Stomach (tissue), 4 donors: Measurements from ENCODE around the gene RNF130.

Source experiments
- CTCF ChIP-seq, 7 experiments: fragments of 450-650 bp in 4 of 7; fragments of 200-600 bp in 3 of 7; sonication (generic) in 3 of 7; IDR thresholded peaks; one replicate each; pipeline ENCODE4 v1.5.1; 2016 to 2019; ENCODE audit warnings: antibody characterized with exemption in 7 of 7, control low read depth in 2 of 7, mild to moderate bottlenecking in 1 of 7
- EP300 ChIP-seq: sonication (generic); formaldehyde crosslinking; IDR thresholded peaks from one replicate; pipeline ENCODE4 v1.6.1; 2017; ENCODE audit warnings: antibody characterized with exemption
- POLR2A ChIP-seq, 4 donors: fragments of 450-650 bp; IDR thresholded peaks; one replicate each; pipeline ENCODE4 v1.6.1; 2016; ENCODE audit warnings: antibody characterized with exemption in 4 of 4, control low read depth in 2 of 4, mild to moderate bottlenecking in 1 of 4, moderate library complexity in 1 of 4
- POLR2AphosphoS5 ChIP-seq, 3 donors: sonication (generic); formaldehyde crosslinking; IDR thresholded peaks; one replicate each; pipeline ENCODE4 v1.6.1; 2016; ENCODE audit warnings: antibody characterized with exemption in 3 of 3

- TF ChIP-seq CTCF (IDR thresholded peaks at IDR 0.05) (no peak), POLR2AphosphoS5 (IDR thresholded peaks at IDR 0.05) (no peak), EP300 (no peak), POLR2A (IDR thresholded peaks at IDR 0.05) (no peak)
Measured at GRCh38 chr5:180026734-180027458, 44.7 kb downstream of the RNF130 start.
